HCT116 (cell line): Measurements from ENCODE around the gene PRDM1. TPM values are rescaled to one million over a fixed set of nuclear protein-coding genes. Genes with fewer than 3 reads are reported as not detected.

Experiments
- ATAC-seq: fragments of 200-7000 bp; cut with Tn5 transposase; 2 replicates; pipeline ENCODE4 v1.9.1; 2020; ENCODE audit warnings: mild to moderate bottlenecking, moderate library complexity
- BruUV-seq: library from RNA; stranded (reverse); fragments of 400-500 nt; replicated peaks from 2 replicates; lab custom pipeline; 2021; lab: Mats Ljungman, UMichigan
- CTCF ChIA-PET: fragments of 300-600 bp; sonication (Branson Sonifier 250); formaldehyde crosslinking; loops from one replicate; lab custom pipeline; 2021; ENCODE audit warnings: antibody characterized with exemption; lab: Charles Lee
- POLR2A ChIA-PET: fragments of 300-600, 350-600 bp; sonication (Branson Sonifier 250); formaldehyde crosslinking; loops from one replicate; lab custom pipeline; 2021; ENCODE audit warnings: antibody characterized with exemption; lab: Charles Lee
- RAD21 ChIA-PET, 2 experiments: fragments of 300-600 bp; sonication (Branson Sonifier 250); formaldehyde crosslinking; loops; one replicate each; lab custom pipeline; 2023; ENCODE audit warnings: low total read pairs in 2 of 2; ENCODE audit not compliant: uncharacterized antibody in 2 of 2, unreplicated experiment in 2 of 2, low non-redundant PET in 1 of 2; lab: Charles Lee
- DNase-seq: peaks from one replicate; pipeline ENCODE4 v3.0.0-alpha.2; 2010; ENCODE audit warnings: low read depth, low spot score
- H2AFZ ChIP-seq: fragments of 200-600 bp; shearing (Covaris generic), sonication (generic); 2 replicates; pipeline ENCODE4 v1.6.1; 2017; ENCODE audit warnings: low read depth, mixed run types, mixed read lengths, antibody characterized with exemption, low read length; ENCODE audit not compliant: poor library complexity, severe bottlenecking
- H3K27ac ChIP-seq: 2 replicates; pipeline ENCODE4 v1.5.1; 2012; ENCODE audit warnings: low read depth, low read length
- H3K27me3 ChIP-seq: fragments of 200-600 bp; sonication (generic); 2 replicates; pipeline ENCODE4 v1.6.1; 2016; ENCODE audit warnings: mixed run types, low read length, mixed read lengths; ENCODE audit not compliant: insufficient read depth
- H3K36me3 ChIP-seq, 2 experiments: fragments of 200-500 bp in 1 of 2; fragments of 200-600 bp in 1 of 2; sonication (Bioruptor generic) in 1 of 2; sonication (generic) in 1 of 2; 2 replicates each; pipeline versions ENCODE4 v1.5.1 to v1.6.1; 2014 to 2016; ENCODE audit warnings: low read length in 2 of 2, inconsistent platforms in 1 of 2, mixed read lengths in 1 of 2, mixed run types in 1 of 2; ENCODE audit not compliant: insufficient read depth in 2 of 2, control insufficient read depth in 1 of 2
- H3K4me1 ChIP-seq, 2 experiments: fragments of 200-600 bp in 1 of 2; sonication (generic) in 1 of 2; 2 replicates each; pipeline versions ENCODE4 v1.5.1 to v1.6.1; 2012 to 2017; ENCODE audit warnings: low read length in 2 of 2, inconsistent platforms in 1 of 2, mild to moderate bottlenecking in 1 of 2, mixed read lengths in 1 of 2, mixed run types in 1 of 2, moderate library complexity in 1 of 2; ENCODE audit not compliant: insufficient read depth in 2 of 2, control insufficient read depth in 1 of 2
- H3K4me2 ChIP-seq: fragments of 200-600 bp; sonication (generic); 2 replicates; pipeline ENCODE4 v1.6.1; 2017; ENCODE audit warnings: mixed run types, low read length, mixed read lengths
- H3K4me3 ChIP-seq, 2 experiments: fragments of 200-600 bp in 1 of 2; sonication (generic) in 1 of 2; replicated peaks in 1 of 2; 2 replicates each; pipeline ENCODE4 v1.5.1; 2011 to 2016; ENCODE audit warnings: low read length in 2 of 2, control low read depth in 1 of 2, low read depth in 1 of 2, mild to moderate bottlenecking in 1 of 2, mixed read lengths in 1 of 2, mixed run types in 1 of 2
- H3K79me2 ChIP-seq: fragments of 200-600 bp; sonication (generic); 2 replicates; pipeline ENCODE4 v1.6.1; 2017; ENCODE audit warnings: mild to moderate bottlenecking, mixed run types, low read length, moderate library complexity, mixed read lengths; ENCODE audit not compliant: insufficient read depth
- H3K9ac ChIP-seq: fragments of 200-600 bp; sonication (generic); 2 replicates; pipeline ENCODE4 v1.6.1; 2016; ENCODE audit warnings: low read length, mixed read lengths
- H3K9me2 ChIP-seq: fragments of 200-600 bp; sonication (generic), shearing (Covaris generic); 2 replicates; pipeline ENCODE4 v1.6.1; 2017; ENCODE audit warnings: mixed run types, mild to moderate bottlenecking, moderate library complexity; ENCODE audit not compliant: insufficient read depth
- H3K9me3 ChIP-seq, 2 experiments: fragments of 200-500 bp in 1 of 2; fragments of 200-600 bp in 1 of 2; sonication (Bioruptor generic) in 1 of 2; sonication (generic) in 1 of 2; 2 replicates each; pipeline ENCODE4 v1.6.1; 2014 to 2017; ENCODE audit warnings: low read length in 2 of 2, mixed read lengths in 2 of 2, inconsistent platforms in 1 of 2, low read depth in 1 of 2, mild to moderate bottlenecking in 1 of 2, mixed run types in 1 of 2, moderate library complexity in 1 of 2; ENCODE audit not compliant: control insufficient read depth in 1 of 2, insufficient read depth in 1 of 2
- H4K20me1 ChIP-seq: fragments of 200-600 bp; sonication (generic), shearing (Covaris generic); 2 replicates; pipeline ENCODE4 v1.6.1; 2017; ENCODE audit warnings: mixed run types, mild to moderate bottlenecking, moderate library complexity; ENCODE audit not compliant: insufficient read depth
- ATF3 ChIP-seq: IDR thresholded peaks from 2 replicates; pipeline ENCODE4 v1.6.1; 2012
- CEBPB ChIP-seq: IDR thresholded peaks from 2 replicates; pipeline ENCODE4 v1.6.1; 2012; ENCODE audit warnings: low read depth
- CTCF ChIP-seq, 3 experiments: fragments of 200-600 bp in 1 of 3; sonication (generic) in 1 of 3; IDR thresholded peaks in 2 of 3; conservative IDR thresholded peaks in 1 of 3; 2 replicates each; pipeline ENCODE4 v1.5.1; 2012 to 2017; ENCODE audit warnings: low read depth in 2 of 3, low read length in 2 of 3, antibody characterized with exemption in 1 of 3, borderline replicate concordance in 1 of 3, control low read depth in 1 of 3, mild to moderate bottlenecking in 1 of 3, mixed read lengths in 1 of 3, mixed run types in 1 of 3, moderate library complexity in 1 of 3; ENCODE audit not compliant: insufficient read depth in 1 of 3
- ELF1 ChIP-seq: IDR thresholded peaks from 2 replicates; pipeline ENCODE4 v1.6.1; 2012; ENCODE audit warnings: low read depth, borderline replicate concordance
- EZH2 ChIP-seq: fragments of 200-600 bp; sonication (generic); IDR thresholded peaks from 2 replicates; pipeline ENCODE4 v1.6.1; 2017; ENCODE audit warnings: antibody characterized with exemption, mixed run types
- EZH2phosphoT487 ChIP-seq: fragments of 200-600 bp; IDR thresholded peaks from 2 replicates; pipeline ENCODE4 v1.6.1; 2018; ENCODE audit warnings: antibody characterized with exemption, borderline replicate concordance
- FOSL1 ChIP-seq: IDR thresholded peaks from 2 replicates; pipeline ENCODE4 v1.6.1; 2012; ENCODE audit warnings: low read depth
- MAX ChIP-seq: IDR thresholded peaks from 2 replicates; pipeline ENCODE4 v1.6.1; 2012
- POLR2A ChIP-seq: IDR thresholded peaks from 2 replicates; pipeline ENCODE4 v1.7.0; 2011; ENCODE audit warnings: borderline replicate concordance; ENCODE audit not compliant: insufficient read depth, insufficient read length; ENCODE audit errors: extremely low read depth
- POLR2AphosphoS5 ChIP-seq: IDR thresholded peaks from 2 replicates; pipeline ENCODE4 v1.6.1; 2011; ENCODE audit warnings: mild to moderate bottlenecking, low read depth, low read length, moderate library complexity
- RAD21 ChIP-seq: IDR thresholded peaks from 2 replicates; pipeline ENCODE4 v1.6.1; 2012; ENCODE audit warnings: low read depth, mild to moderate bottlenecking
- REST ChIP-seq: IDR thresholded peaks from 2 replicates; pipeline ENCODE4 v1.6.1; 2012; ENCODE audit warnings: low read depth
- SIN3A ChIP-seq: IDR thresholded peaks from 2 replicates; pipeline ENCODE4 v1.6.1; 2012; ENCODE audit warnings: low read depth
- SP1 ChIP-seq: IDR thresholded peaks from 2 replicates; pipeline ENCODE4 v1.6.1; 2012; ENCODE audit warnings: low read depth
- SRF ChIP-seq: IDR thresholded peaks from 2 replicates; pipeline ENCODE4 v1.6.1; 2012; ENCODE audit warnings: low read depth
- TCF7L2 ChIP-seq: IDR thresholded peaks from 2 replicates; pipeline ENCODE4 v1.7.0; 2011; ENCODE audit warnings: borderline replicate concordance, inconsistent platforms; ENCODE audit not compliant: insufficient read depth, insufficient read length; ENCODE audit errors: extremely low read depth
- YY1 ChIP-seq: IDR thresholded peaks from 2 replicates; pipeline ENCODE4 v1.6.1; 2011; ENCODE audit warnings: low read length, low read depth, moderate library complexity, mild to moderate bottlenecking; ENCODE audit not compliant: insufficient replicate concordance; ENCODE audit errors: extremely low read depth
- ZBTB33 ChIP-seq: IDR thresholded peaks from 2 replicates; pipeline ENCODE4 v1.6.1; 2011; ENCODE audit warnings: mild to moderate bottlenecking, low read length, moderate library complexity; ENCODE audit not compliant: insufficient replicate concordance; ENCODE audit errors: extremely low read depth
- ZFX ChIP-seq: fragments of 450-650 bp; IDR thresholded peaks from 2 replicates; pipeline ENCODE4 v1.6.1; 2017
- ZNF274 ChIP-seq: fragments of 200-500 bp; sonication (Bioruptor generic); IDR thresholded peaks from 2 replicates; pipeline ENCODE4 v1.6.1; 2014; ENCODE audit warnings: mild to moderate bottlenecking, low read depth, low read length, inconsistent platforms
- intact Hi-C: fragments of 100-400 bp; cut with micrococcal nuclease; formaldehyde crosslinking; loops from 2 replicates; pipeline ENCODE4 v1.10.0; 2022
- total RNA-seq: library from RNA; stranded (reverse); gene quantifications from one replicate; pipeline ENCODE4 v1.2.1, GENCODE V29; 2021; ENCODE audit not compliant: unreplicated experiment

The PRDM1 gene
- total RNA-seq, 1 experiment from 2014 or later: 3.4 TPM

GRCh38 chr6:106077881-106078280 lies 8.3 kb upstream of the PRDM1 start:
- ChIA-PET POLR2A (no interaction called here), CTCF (no interaction called here), RAD21 (no interaction called here)
- no peaks in the 10 kb centered on the region for H3K9me3 ChIP-seq
- no TSS peak for BruUV-seq
- H4K20me1 ChIP-seq: no peaks in the 10 kb centered on the region
- no peak overlapping the region for H3K4me3 ChIP-seq
- ATAC-seq (no peak), DNase-seq (no peak)
- H3K9ac ChIP-seq: no peak overlapping the region
- H3K36me3 ChIP-seq: no peaks in the 10 kb centered on the region
- no peak overlapping the region for H2AFZ ChIP-seq
- no peak overlapping the region for H3K4me2 ChIP-seq
- no peaks in the 10 kb centered on the region for H3K79me2 ChIP-seq
- H3K4me1 ChIP-seq: no peaks in the 10 kb centered on the region; a peak in 1 of 4 replicates
- no peaks in the 10 kb centered on the region for H3K9me2 ChIP-seq
- intact Hi-C loops: no loop called here
- TF ChIP-seq ZBTB33: no peak
- no peak for TF ChIP-seq RAD21
- no peak for TF ChIP-seq EZH2
- no peak for TF ChIP-seq ATF3
- TF ChIP-seq REST: no peak
- no peak for TF ChIP-seq EZH2phosphoT487
- no peak for TF ChIP-seq CEBPB
- no peak for TF ChIP-seq SIN3A
- no peak for TF ChIP-seq ZNF274
- no peak for TF ChIP-seq CTCF (IDR thresholded peaks at IDR 0.05 in 2 of 3, conservative IDR thresholded peaks at IDR 0.05 in 1 of 3; ENCODE audit: borderline replicate concordance in 1 of 3, insufficient read depth in 1 of 3, low read depth in 2 of 3, low read length in 2 of 3)
- no peak for TF ChIP-seq TCF7L2
- no peak for TF ChIP-seq FOSL1
- TF ChIP-seq MAX: no peak
- TF ChIP-seq POLR2AphosphoS5: no peak
- no peak for TF ChIP-seq YY1
- no peak for TF ChIP-seq ELF1
- no peak for TF ChIP-seq ZFX
- no peak for TF ChIP-seq SP1
- TF ChIP-seq POLR2A: no peak
- no peak for TF ChIP-seq SRF
- H3K27ac ChIP-seq: no peak overlapping the region
- no peaks in the 10 kb centered on the region for H3K27me3 ChIP-seq
